ENCODE measurements around the gene ERBB2.

GRCh38 chr17:39677072-39677471 is 22.8 kb upstream of the ERBB2 start:
- TF ChIP-seq MXI1 (IDR thresholded peaks at IDR 0.05; ENCODE audit: borderline replicate concordance, low read depth, low read length) (no peak), FOS (IDR thresholded peaks at IDR 0.05; ENCODE audit: low read depth, low read length) (no peak), NFE2L2 (IDR thresholded peaks at IDR 0.05; ENCODE audit: low read depth, low read length) (no peak), MAZ (IDR thresholded peaks at IDR 0.05; ENCODE audit: borderline replicate concordance, low read depth, low read length) (no peak), POLR2A (IDR thresholded peaks at IDR 0.05; ENCODE audit: low read depth, low read length) (no peak), CTCF (conservative IDR thresholded peaks at IDR 0.05; ENCODE audit: low read depth, low read length) (no peak), CEBPB (IDR thresholded peaks at IDR 0.05; ENCODE audit: low read depth, low read length) (no peak), RFX5 (IDR thresholded peaks at IDR 0.05; ENCODE audit: low read depth, low read length) (no peak), USF2 (IDR thresholded peaks at IDR 0.05; ENCODE audit: low read depth, low read length) (no peak), CHD1 (IDR thresholded peaks at IDR 0.05; ENCODE audit: low read depth, low read length) (no peak), MAFK (IDR thresholded peaks at IDR 0.05; ENCODE audit: low read depth, low read length) (no peak), ELK1 (IDR thresholded peaks at IDR 0.05; ENCODE audit: borderline replicate concordance, low read depth, low read length) (no peak), SMC3 (IDR thresholded peaks at IDR 0.05; ENCODE audit: low read depth, low read length) (no peak), RAD21 (IDR thresholded peaks at IDR 0.05; ENCODE audit: low read length) (no peak)

Data from IMR-90 (cell line).